Measurements from ENCODE around the gene CLEC1A.

GRCh38 chr12:10121278-10121677 lies 22.5 kb upstream of the CLEC1A start:
- TF ChIP-seq CTCF (IDR thresholded peaks at IDR 0.05 in 8 of 11, conservative IDR thresholded peaks at IDR 0.05 in 3 of 11) (no peak), POLR2AphosphoS5 (IDR thresholded peaks at IDR 0.05) (no peak)

Measured in spleen (tissue), 7 donors.